HepG2 (cell line): Measurements from ENCODE around the gene SYNJ2. TPM values are rescaled to one million over a fixed set of nuclear protein-coding genes. Genes with fewer than 3 reads are reported as not detected.

Source experiments
- BCL6 ChIP-seq: IDR thresholded peaks from 2 replicates; pipeline ENCODE4 v1.6.1; 2016; ENCODE audit warnings: missing genetic modification reagents, missing compliant biosample characterization
- ELF1 ChIP-seq: sonication (generic); formaldehyde crosslinking; IDR thresholded peaks from 2 replicates; pipeline ENCODE4 v1.4.0; 2020; ENCODE audit warnings: missing genetic modification reagents
- EP300 ChIP-seq, 3 experiments: sonication (generic) in 1 of 3; formaldehyde crosslinking in 1 of 3; IDR thresholded peaks; 2 replicates each; pipeline versions ENCODE4 v1.5.1 to v1.6.1; 2011 to 2020; ENCODE audit warnings: low read depth in 2 of 3, low read length in 2 of 3, borderline replicate concordance in 1 of 3, improper control_type of control experiment in 1 of 3, mild to moderate bottlenecking in 1 of 3, missing genetic modification reagents in 1 of 3, moderate library complexity in 1 of 3
- ESRRA ChIP-seq: sonication (generic); formaldehyde crosslinking; IDR thresholded peaks from 2 replicates; pipeline ENCODE4 v1.5.1; 2020; ENCODE audit warnings: mild to moderate bottlenecking, low read depth, missing genetic modification reagents
- HNF1A ChIP-seq, 2 experiments: sonication (generic) in 1 of 2; formaldehyde crosslinking in 1 of 2; IDR thresholded peaks; 2 replicates each; pipeline versions ENCODE4 v1.4.0 to v1.6.1; 2016 to 2020; ENCODE audit warnings: borderline replicate concordance in 1 of 2, low read depth in 1 of 2, mild to moderate bottlenecking in 1 of 2, missing genetic modification reagents in 1 of 2
- KLF9 ChIP-seq: IDR thresholded peaks from 2 replicates; pipeline ENCODE4 v1.6.1; 2016; ENCODE audit warnings: low read depth
- MLX ChIP-seq: IDR thresholded peaks from 2 replicates; pipeline ENCODE4 v1.6.1; 2016
- NCOA2 ChIP-seq: sonication (generic); formaldehyde crosslinking; IDR thresholded peaks from 2 replicates; pipeline ENCODE4 v1.8.0; 2022; ENCODE audit warnings: inconsistent platforms
- NONO ChIP-seq, 2 experiments: fragments of 450-650 bp in 1 of 2; sonication (generic) in 1 of 2; formaldehyde crosslinking in 1 of 2; IDR thresholded peaks in 1 of 2; conservative IDR thresholded peaks in 1 of 2; 2 replicates each; pipeline versions ENCODE4 v1.6.1 to v1.8.0; 2017 to 2022; ENCODE audit warnings: mild to moderate bottlenecking in 1 of 2, missing genetic modification reagents in 1 of 2, moderate library complexity in 1 of 2
- NR2F6 ChIP-seq, 2 experiments: IDR thresholded peaks; 2 replicates each; pipeline ENCODE4 v1.6.1; 2016; ENCODE audit warnings: antibody characterized with exemption in 1 of 2, mild to moderate bottlenecking in 1 of 2
- POLR2G ChIP-seq: fragments of 200-400 bp; formaldehyde crosslinking; IDR thresholded peaks from 2 replicates; pipeline ENCODE4 v1.6.1; 2018; ENCODE audit warnings: mild to moderate bottlenecking, low read depth, low read length, moderate library complexity
- RARA ChIP-seq: IDR thresholded peaks from 2 replicates; pipeline ENCODE4 v1.6.1; 2016; ENCODE audit warnings: missing genetic modification reagents, missing compliant biosample characterization
- RXRB ChIP-seq: IDR thresholded peaks from 2 replicates; pipeline ENCODE4 v1.6.1; 2016; ENCODE audit warnings: borderline replicate concordance, missing genetic modification reagents, missing compliant biosample characterization
- SOX5 ChIP-seq: IDR thresholded peaks from 2 replicates; pipeline ENCODE4 v1.6.1; 2016; ENCODE audit warnings: borderline replicate concordance
- TFAP4 ChIP-seq: sonication (generic); IDR thresholded peaks from 2 replicates; pipeline ENCODE4 v1.6.1; 2016; ENCODE audit warnings: low read depth, borderline replicate concordance
- TFDP1 ChIP-seq: IDR thresholded peaks from 2 replicates; pipeline ENCODE4 v1.6.1; 2016; ENCODE audit warnings: missing compliant biosample characterization, missing genetic modification reagents, borderline replicate concordance
- ZFX ChIP-seq: sonication (generic); formaldehyde crosslinking; IDR thresholded peaks from 2 replicates; pipeline ENCODE4 v1.4.0; 2020; ENCODE audit warnings: mild to moderate bottlenecking, low read depth, missing genetic modification reagents, moderate library complexity
- ZNF792 ChIP-seq: IDR thresholded peaks from 2 replicates; pipeline ENCODE4 v1.6.1; 2016
- polyA plus RNA-seq, 8 experiments: library from polyadenylated mRNA; depleted of rRNA in 3 of 8; stranded (reverse) in 7 of 8; unstranded in 1 of 8; fragments of >200 nt; fragmentation: Illumina TruSeq in 4 of 8; extraction: Trizol in 4 of 8; gene quantifications; 2 replicates each; pipeline versions ENCODE4 v1.2.1 to v1.2.3, GENCODE V29; 2011 to 2016; ENCODE audit warnings: low read depth in 4 of 8, missing spikeins in 1 of 8, mixed read lengths in 1 of 8; ENCODE audit not compliant: insufficient read depth in 1 of 8
- total RNA-seq, 5 experiments: library from RNA; depleted of rRNA; stranded (reverse); fragments of >200 nt; fragmentation: Illumina TruSeq; extraction: Trizol; gene quantifications; 2 replicates each; pipeline ENCODE4 v1.2.3, GENCODE V29; 2016; ENCODE audit warnings: low read depth in 1 of 5

SYNJ2 gene
- total and polyA plus RNA-seq, 2 of the 13 experiments (the other 11 are each of a cell fraction or from before 2014, with no cell fraction given): 39.1 to 57.6 TPM

GRCh38 chr6:158023597-158023939 lies 41.9 kb downstream of the SYNJ2 start (continued):
- TF ChIP-seq RARA (CRISPR knock-in tag) (peak; percentile 64; the same call in 1 of the 2 replicates), TFAP4 (peak; percentile 68; the same call in 1 of the 2 replicates), ZFX (CRISPR knock-in tag) (peak; percentile 52), ZNF792 (CRISPR knock-in tag) (peak; percentile 32; the same call in 1 of the 2 replicates), ELF1 (peak; percentile 68), POLR2G (0 out of 2 replicates have a peak, but pooled peaks have one; percentile 22), ESRRA (CRISPR knock-in tag) (no peak), NR2F6 (IDR thresholded peaks at IDR 0.05) (peak; percentile 47; the same call in 1 of the 2 replicates), NR2F6 (CRISPR knock-in tag; IDR thresholded peaks at IDR 0.05) (peak; percentile 68), SOX5 (CRISPR knock-in tag) (peak; percentile 96), RXRB (CRISPR knock-in tag) (peak; percentile 43; the same call in 1 of the 2 replicates), KLF9 (CRISPR knock-in tag) (0 out of 2 replicates have a peak, but pooled peaks have one; percentile 35), HNF1A (IDR thresholded peaks at IDR 0.05; ENCODE audit: low read depth) (no peak), HNF1A (CRISPR knock-in tag; IDR thresholded peaks at IDR 0.05; ENCODE audit: borderline replicate concordance) (0 out of 2 replicates have a peak, but pooled peaks have one; percentile 7), NONO (IDR thresholded peaks at IDR 0.05) (no peak), NONO (CRISPR knock-in tag; conservative IDR thresholded peaks at IDR 0.05) (0 out of 2 replicates have a peak, but pooled peaks have one; percentile 31), NCOA2 (CRISPR knock-in tag) (0 out of 2 replicates have a peak, but pooled peaks have one; percentile 38), BCL6 (CRISPR knock-in tag) (peak; percentile 43; the same call in 1 of the 2 replicates), TFDP1 (CRISPR knock-in tag) (peak; percentile 17; the same call in 1 of the 2 replicates), MLX (0 out of 2 replicates have a peak, but pooled peaks have one; percentile 25), EP300 (IDR thresholded peaks at IDR 0.05; ENCODE audit: low read depth in 2 of 2, low read length in 2 of 2) (peak in 1 of 2 experiments; percentile 54; a peak in 2 of 4 replicates), EP300 (CRISPR knock-in tag; IDR thresholded peaks at IDR 0.05; ENCODE audit: borderline replicate concordance) (no peak; the same call in 1 of the 2 replicates)
